ENCODE data around the gene MAP3K4.

DNA sequence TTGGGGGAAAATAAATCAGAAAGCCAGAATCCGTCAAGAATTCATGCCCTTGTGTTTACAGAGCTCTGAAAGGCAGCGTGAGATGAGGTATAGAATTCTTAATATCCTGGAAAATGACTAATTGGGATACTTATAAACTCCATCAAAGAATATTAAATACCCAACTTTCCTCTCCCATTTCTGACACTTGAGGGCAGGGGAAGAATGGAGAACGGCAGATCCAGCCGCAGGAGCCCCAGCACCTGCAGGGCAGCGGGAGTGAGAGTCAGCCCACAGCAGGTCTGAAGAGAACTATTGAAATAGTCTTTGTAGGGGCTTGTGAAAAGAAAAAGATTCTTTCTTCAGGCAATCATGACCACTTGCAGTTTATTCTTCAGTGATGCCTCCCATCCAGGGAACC is 175.1 kb downstream of the MAP3K4 start:
- TF ChIP-seq, protein P1, sequence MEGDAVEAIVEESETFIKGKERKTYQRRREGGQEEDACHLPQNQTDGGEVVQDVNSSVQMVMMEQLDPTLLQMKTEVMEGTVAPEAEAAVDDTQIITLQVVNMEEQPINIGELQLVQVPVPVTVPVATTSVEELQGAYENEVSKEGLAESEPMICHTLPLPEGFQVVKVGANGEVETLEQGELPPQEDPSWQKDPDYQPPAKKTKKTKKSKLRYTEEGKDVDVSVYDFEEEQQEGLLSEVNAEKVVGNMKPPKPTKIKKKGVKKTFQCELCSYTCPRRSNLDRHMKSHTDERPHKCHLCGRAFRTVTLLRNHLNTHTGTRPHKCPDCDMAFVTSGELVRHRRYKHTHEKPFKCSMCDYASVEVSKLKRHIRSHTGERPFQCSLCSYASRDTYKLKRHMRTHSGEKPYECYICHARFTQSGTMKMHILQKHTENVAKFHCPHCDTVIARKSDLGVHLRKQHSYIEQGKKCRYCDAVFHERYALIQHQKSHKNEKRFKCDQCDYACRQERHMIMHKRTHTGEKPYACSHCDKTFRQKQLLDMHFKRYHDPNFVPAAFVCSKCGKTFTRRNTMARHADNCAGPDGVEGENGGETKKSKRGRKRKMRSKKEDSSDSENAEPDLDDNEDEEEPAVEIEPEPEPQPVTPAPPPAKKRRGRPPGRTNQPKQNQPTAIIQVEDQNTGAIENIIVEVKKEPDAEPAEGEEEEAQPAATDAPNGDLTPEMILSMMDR (IDR thresholded peaks at IDR 0.05), result no peak
- TF ChIP-seq POLR2AphosphoS5 (IDR thresholded peaks at IDR 0.05), result no peak
